A549 (cell line): Measurements from ENCODE around the gene ATP9B. TPM values are rescaled to one million over a fixed set of nuclear protein-coding genes. Genes with fewer than 3 reads are reported as not detected.
A peak's percentile ranks its signal among the peaks of the same experiment; 100 is the strongest.

Experiments used
- ATAC-seq, 2 experiments: fragments of 200-7000 bp in 1 of 2; fragments of >200 bp in 1 of 2; cut with Nextera tagmentation in 1 of 2; cut with Tn5 transposase in 1 of 2; 3 replicates each; pipeline versions ENCODE4 v1.8.0 to v1.9.1; 2018 to 2020; ENCODE audit warnings: mild to moderate bottlenecking in 1 of 2, moderate library complexity in 1 of 2
- CTCF ChIA-PET: fragments of 300-600 bp; sonication (Branson Sonifier 250); formaldehyde crosslinking; extraction: SDS; loops from one replicate; lab custom pipeline; 2021; ENCODE audit warnings: antibody characterized with exemption, inconsistent platforms; lab: Yijun Ruan, JAX
- POLR2A ChIA-PET: fragments of 350-600 bp; formaldehyde crosslinking; extraction: SDS; loops from one replicate; lab custom pipeline; 2021; ENCODE audit warnings: antibody characterized with exemption, inconsistent platforms; lab: Yijun Ruan, JAX
- DNase-seq, 2 experiments: peaks; one replicate each; pipeline versions ENCODE4 v3.0.0 to v3.0.0-alpha.2; 2011 to 2016; ENCODE audit warnings: low read depth in 1 of 2, low spot score in 1 of 2
- FAIRE-seq: peaks from 2 replicates; lab custom pipeline; 2011; peaks lifted over from hg19 to GRCh38; lab: Jason Lieb, UNC
- H3K27ac ChIP-seq, 2 experiments: fragments of >200 bp; sonication (Bioruptor Twin); formaldehyde crosslinking; 3 replicates each; pipeline ENCODE4 v1.5.1; 2016 to 2017
- H3K4me1 ChIP-seq: fragments of >200 bp; sonication (Bioruptor Twin); formaldehyde crosslinking; 3 replicates; pipeline ENCODE4 v1.6.1; 2016
- H3K4me2 ChIP-seq: fragments of >200 bp; sonication (Bioruptor Twin); formaldehyde crosslinking; 3 replicates; pipeline ENCODE4 v1.6.1; 2016
- H3K4me3 ChIP-seq: fragments of >200 bp; sonication (Bioruptor Twin); formaldehyde crosslinking; 3 replicates; pipeline ENCODE4 v1.5.1; 2016
- H3K9me3 ChIP-seq: fragments of >200 bp; sonication (Bioruptor Twin); formaldehyde crosslinking; 3 replicates; pipeline ENCODE4 v1.6.1; 2016
- ATOH8 ChIP-seq: fragments of 250-450 bp; sonication (Bioruptor Pico); IDR thresholded peaks from 2 replicates; pipeline ENCODE4 v1.5.0; 2020; ENCODE audit warnings: low read depth, mild to moderate bottlenecking, moderate library complexity
- BHLHE40 ChIP-seq: IDR thresholded peaks from 2 replicates; pipeline ENCODE4 v1.6.1; 2012; ENCODE audit warnings: low read depth, low read length, inconsistent platforms
- CBX8 ChIP-seq: fragments of 200-600 bp; sonication (generic); IDR thresholded peaks from 2 replicates; pipeline ENCODE4 v1.6.1; 2016
- CHD2 ChIP-seq: fragments of 150-350 bp; IDR thresholded peaks from 2 replicates; pipeline ENCODE4 v1.6.1; 2014; ENCODE audit warnings: low read length; ENCODE audit not compliant: partially characterized antibody
- CTCF ChIP-seq: fragments of >200 bp; sonication (Bioruptor Twin); formaldehyde crosslinking; IDR thresholded peaks from 3 replicates; pipeline ENCODE4 v1.5.1; 2016
- ELK1 ChIP-seq: fragments of 150-350 bp; IDR thresholded peaks from 2 replicates; pipeline ENCODE4 v1.6.1; 2014; ENCODE audit warnings: low read depth, mild to moderate bottlenecking, low read length
- ESRRA ChIP-seq: fragments of 150-350 bp; IDR thresholded peaks from 2 replicates; pipeline ENCODE4 v1.6.1; 2014; ENCODE audit warnings: mild to moderate bottlenecking, low read length, borderline replicate concordance
- FOSL2 ChIP-seq, 2 experiments: fragments of 450-650 bp in 1 of 2; fragments of >200 bp in 1 of 2; sonication (Bioruptor Twin) in 1 of 2; formaldehyde crosslinking; IDR thresholded peaks; 2 replicates each; pipeline versions ENCODE4 v1.5.0 to v1.6.1; 2016 to 2020; ENCODE audit warnings: mild to moderate bottlenecking in 1 of 2, moderate library complexity in 1 of 2
- FOXS1 ChIP-seq: fragments of 250-450 bp; sonication (Bioruptor Pico); IDR thresholded peaks from 2 replicates; pipeline ENCODE4 v1.5.0; 2020; ENCODE audit warnings: mild to moderate bottlenecking, moderate library complexity
- HDAC2 ChIP-seq: fragments of 200-600 bp; sonication (generic); IDR thresholded peaks from 2 replicates; pipeline ENCODE4 v1.6.1; 2016
- HES2 ChIP-seq: fragments of >200 bp; sonication (Bioruptor Twin); formaldehyde crosslinking; IDR thresholded peaks from 2 replicates; pipeline ENCODE4 v1.6.1; 2016
- HMGXB4 ChIP-seq: fragments of 250-450 bp; sonication (Bioruptor Pico); IDR thresholded peaks from 2 replicates; pipeline ENCODE4 v1.5.0; 2021; ENCODE audit warnings: mild to moderate bottlenecking, moderate library complexity, borderline replicate concordance
- HOXB13 ChIP-seq: fragments of 250-450 bp; sonication (Bioruptor Pico); IDR thresholded peaks from 2 replicates; pipeline ENCODE4 v1.5.0; 2020; ENCODE audit warnings: low read depth, mild to moderate bottlenecking, moderate library complexity
- JUN ChIP-seq, 2 experiments: fragments of >200 bp; sonication (Bioruptor Twin); formaldehyde crosslinking; IDR thresholded peaks; 2 replicates in 1 of 2; 3 replicates in 1 of 2; pipeline ENCODE4 v1.6.1; 2016 to 2017
- KDM1A ChIP-seq: fragments of 200-600 bp; sonication (generic); IDR thresholded peaks from 2 replicates; pipeline ENCODE4 v1.6.1; 2016; ENCODE audit warnings: low read depth, mild to moderate bottlenecking
- MAX ChIP-seq: IDR thresholded peaks from 2 replicates; pipeline ENCODE4 v1.6.1; 2012
- RAD21 ChIP-seq, 2 experiments: fragments of >200 bp in 1 of 2; sonication (Bioruptor Twin) in 1 of 2; formaldehyde crosslinking in 1 of 2; IDR thresholded peaks in 1 of 2; conservative IDR thresholded peaks in 1 of 2; 2 replicates in 1 of 2; 3 replicates in 1 of 2; pipeline ENCODE4 v1.6.1; 2012 to 2018; ENCODE audit warnings: inconsistent platforms in 1 of 2
- RARB ChIP-seq: fragments of 250-450 bp; sonication (Bioruptor Pico); IDR thresholded peaks from 2 replicates; pipeline ENCODE4 v1.8.0; 2021; ENCODE audit warnings: mild to moderate bottlenecking, moderate library complexity
- SMC3 ChIP-seq: fragments of >200 bp; sonication (Bioruptor Twin); formaldehyde crosslinking; IDR thresholded peaks from 3 replicates; pipeline ENCODE4 v1.6.1; 2018; ENCODE audit warnings: inconsistent platforms
- ZC3H11A ChIP-seq: fragments of 450-650 bp; IDR thresholded peaks from 2 replicates; pipeline ENCODE4 v1.6.1; 2014; ENCODE audit warnings: antibody characterized with exemption, mild to moderate bottlenecking
- ZNF302 ChIP-seq: fragments of 250-450 bp; sonication (Bioruptor Pico); IDR thresholded peaks from 2 replicates; pipeline ENCODE4 v1.9.0; 2021; ENCODE audit warnings: inconsistent platforms, mild to moderate bottlenecking, moderate library complexity
- ZSCAN20 ChIP-seq: fragments of 250-450 bp; sonication (Bioruptor Pico); IDR thresholded peaks from 2 replicates; pipeline ENCODE4 v1.8.0; 2022; ENCODE audit warnings: mild to moderate bottlenecking, moderate library complexity
- WGBS: methylation state at CpG from one replicate; pipeline ENCODE4 v1.1.6; 2017; ENCODE audit errors: missing lambda C conversion rate; 5-methylcytosine and 5-hydroxymethylcytosine counted together
- polyA plus RNA-seq, 4 experiments: library from polyadenylated mRNA; depleted of rRNA in 3 of 4; stranded (reverse); fragments of >200 nt; fragmentation: RNase III in 1 of 4; extraction: RNeasy Plus Mini Kit Qiagen cat#74134 plus additional on column Dnase treatment in 1 of 4; gene quantifications; 2 replicates in 3 of 4; 3 replicates in 1 of 4; pipeline ENCODE4 v1.2.3, GENCODE V29; 2011 to 2017

The ATP9B gene
- polyA plus RNA-seq, 2 of the 4 experiments (the other 2 are of a cell fraction): 22.6 to 35.7 TPM

GRCh38 chr18:79378536-79379250 lies 309.5 kb downstream of the ATP9B start:
- peak overlapping the region; percentile 44; the same call in 2 of the 3 replicates for H3K4me2 ChIP-seq
- H3K9me3 ChIP-seq: no peaks in the 10 kb centered on the region
- WGBS: 79% methylated on average over 24 of the region's 48 CpGs
- CTCF ChIA-PET: interaction anchor here (0.6 to 11.7 kb wide), 21 partner anchors 8 to 589 kb away, joined by 3 to 144 read pairs (median 3); no protein-coding TSS in a partner anchor
- DNase-seq (peak; percentile 48 to 58), ATAC-seq (peak; percentile 60 to 75), FAIRE-seq (no peak)
- H3K4me3 ChIP-seq: no peak overlapping the region
- TF ChIP-seq SMC3 (peak; percentile 62), MAX (no peak), ELK1 (no peak), HMGXB4 (CRISPR knock-in tag) (no peak), ESRRA (no peak), HES2 (no peak), CTCF (peak; percentile 54), HDAC2 (no peak), RAD21 (conservative IDR thresholded peaks at IDR 0.05 in 1 of 2, IDR thresholded peaks at IDR 0.05 in 1 of 2) (peak; percentile 43 to 51), ZC3H11A (no peak)
- no peak overlapping the region for H3K27ac ChIP-seq
- POLR2A ChIA-PET: no interaction called here
- H3K4me1 ChIP-seq: no peaks in the 10 kb centered on the region

- no peaks in the 10 kb centered on the region for H3K4me1 ChIP-seq
- POLR2A ChIA-PET: no interaction called here
- H3K4me3 ChIP-seq: no peak overlapping the region
- H3K4me2 ChIP-seq: peak overlapping the region; percentile 44; the same call in 2 of the 3 replicates
- FAIRE-seq (no peak), ATAC-seq (no peak; a peak in 1 of 6 replicates), DNase-seq (no peak)
- CTCF ChIA-PET: interaction anchor here (0.6 to 11.7 kb wide), 24 partner anchors 8 to 588 kb away, joined by 3 to 144 read pairs (median 4); partner anchors contain the start of gene NFATC1
- no peaks in the 10 kb centered on the region for H3K9me3 ChIP-seq
- 65% methylated on average over 17 of the region's 22 CpGs for WGBS
- TF ChIP-seq ESRRA (no peak), CBX8 (no peak), BHLHE40 (no peak), KDM1A (no peak), CTCF (no peak), ZNF302 (no peak), HOXB13 (CRISPR knock-in tag) (no peak), FOXS1 (CRISPR knock-in tag) (no peak), SMC3 (no peak), ZSCAN20 (CRISPR knock-in tag) (no peak), RAD21 (conservative IDR thresholded peaks at IDR 0.05 in 1 of 2, IDR thresholded peaks at IDR 0.05 in 1 of 2) (no peak; a peak in 1 of 5 replicates), ATOH8 (no peak), FOSL2 (IDR thresholded peaks at IDR 0.05) (no peak), FOSL2 (CRISPR knock-in tag; IDR thresholded peaks at IDR 0.05) (no peak), CHD2 (no peak), ELK1 (no peak), JUN (IDR thresholded peaks at IDR 0.05) (no peak), RARB (no peak)
- TF ChIP-seq, all 56 proteins: peak for 0
- no peak overlapping the region for H3K27ac ChIP-seq
Observed at GRCh38 chr18:79379251-79379905, 310.2 kb downstream of the ATP9B start.
